Gastroesophageal sphincter (tissue), 4 donors: Measurements from ENCODE around the gene TBC1D20. TPM values are rescaled to one million over a fixed set of nuclear protein-coding genes. Genes with fewer than 3 reads are reported as not detected.
A peak's percentile ranks its signal among the peaks of the same experiment; 100 is the strongest.
"Not testable (repeated sequence)": the region's sequence is repeated elsewhere in the genome, so short reads cannot be mapped to it uniquely, and the experiment has no call there.

Experiments used
- ATAC-seq: fragments of 150-250 bp; one replicate; pipeline ENCODE4 v1.9.1; 2016; ENCODE audit warnings: mild to moderate bottlenecking, moderate library complexity
- H3K27ac ChIP-seq, 4 donors: fragments of 200-600 bp; sonication (generic) in 3 of 4; 1 replicate in 3 of 4; 2 replicates in 1 of 4; pipeline ENCODE4 v1.5.1; 2016 to 2019
- H3K27me3 ChIP-seq: fragments of 200-600 bp; sonication (generic); one replicate; pipeline ENCODE4 v1.5.1; 2019
- H3K36me3 ChIP-seq, 2 donors: fragments of 200-600 bp; sonication (generic); one replicate each; pipeline ENCODE4 v1.5.1; 2019; ENCODE audit warnings: control low read depth in 1 of 2
- H3K4me1 ChIP-seq, 3 donors: fragments of 200-600 bp; sonication (generic); 1 replicate in 2 of 3; 2 replicates in 1 of 3; pipeline ENCODE4 v1.5.1; 2016 to 2019; ENCODE audit warnings: control low read depth in 2 of 3
- H3K4me3 ChIP-seq, 2 donors: fragments of 200-600 bp; sonication (generic); one replicate each; pipeline ENCODE4 v1.5.1; 2019; ENCODE audit warnings: mild to moderate bottlenecking in 1 of 2, moderate library complexity in 1 of 2
- H3K9me3 ChIP-seq, 3 donors: fragments of 200-600 bp; sonication (generic); one replicate each; pipeline ENCODE4 v1.5.1; 2017 to 2019; ENCODE audit warnings: control low read depth in 2 of 3
- EP300 ChIP-seq: sonication (generic); formaldehyde crosslinking; IDR thresholded peaks from one replicate; pipeline ENCODE4 v1.6.1; 2017; ENCODE audit warnings: antibody characterized with exemption, mild to moderate bottlenecking
- POLR2A ChIP-seq, 2 donors: fragments of 450-650 bp; IDR thresholded peaks; one replicate each; pipeline ENCODE4 v1.6.1; 2017; ENCODE audit warnings: antibody characterized with exemption in 2 of 2, mild to moderate bottlenecking in 2 of 2, moderate library complexity in 1 of 2
- POLR2AphosphoS5 ChIP-seq: sonication (generic); formaldehyde crosslinking; IDR thresholded peaks from one replicate; pipeline ENCODE4 v1.6.1; 2017; ENCODE audit warnings: antibody characterized with exemption
- WGBS, 2 donors: methylation state at CpG; one replicate each; pipeline ENCODE4 v1.1.5; 2018; ENCODE audit warnings: low coverage in 1 of 2; 5-methylcytosine and 5-hydroxymethylcytosine counted together
- total RNA-seq, 4 donors: library from RNA; depleted of rRNA; stranded (reverse); fragments of >200 nt; gene quantifications; one replicate each; pipeline ENCODE4 v1.1.0, GENCODE V29; 2016
- TF ChIP-seq, protein P1 (sequence below), 4 experiments: fragments of 200-600 bp in 2 of 4; fragments of 450-650 bp in 2 of 4; sonication (generic) in 1 of 4; IDR thresholded peaks; one replicate each; pipeline ENCODE4 v1.5.1; 2017 to 2019; ENCODE audit warnings: antibody characterized with exemption in 4 of 4, mild to moderate bottlenecking in 2 of 4, moderate library complexity in 2 of 4

The TBC1D20 gene, protein sequence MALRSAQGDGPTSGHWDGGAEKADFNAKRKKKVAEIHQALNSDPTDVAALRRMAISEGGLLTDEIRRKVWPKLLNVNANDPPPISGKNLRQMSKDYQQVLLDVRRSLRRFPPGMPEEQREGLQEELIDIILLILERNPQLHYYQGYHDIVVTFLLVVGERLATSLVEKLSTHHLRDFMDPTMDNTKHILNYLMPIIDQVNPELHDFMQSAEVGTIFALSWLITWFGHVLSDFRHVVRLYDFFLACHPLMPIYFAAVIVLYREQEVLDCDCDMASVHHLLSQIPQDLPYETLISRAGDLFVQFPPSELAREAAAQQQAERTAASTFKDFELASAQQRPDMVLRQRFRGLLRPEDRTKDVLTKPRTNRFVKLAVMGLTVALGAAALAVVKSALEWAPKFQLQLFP
- total RNA-seq: 10 to 100 TPM; 39.6 to 51.2 (median 39.9) TPM

- ATAC-seq: peak; percentile 99
- Histone ChIP-seq H3K4me1 (peaks cover 0 to 47% (median 10%) of the 10 kb centered on the region in 3 donors), H3K9me3 (no peaks in the 10 kb centered on the region), H3K27ac (peak within 1 kb of the TSS; percentile 25 to 98 (median 96)), H3K36me3 (no peaks in the 10 kb centered on the region), H3K4me3 (peak within 1 kb of the TSS; percentile 37 to 89), H3K27me3 (peaks cover 3% of the 10 kb centered on the region)
- TF ChIP-seq POLR2AphosphoS5 (peak; percentile 14), POLR2A (IDR thresholded peaks at IDR 0.05) (peak; percentile 76 to 84), EP300 (no peak)
- TF ChIP-seq, protein P1, sequence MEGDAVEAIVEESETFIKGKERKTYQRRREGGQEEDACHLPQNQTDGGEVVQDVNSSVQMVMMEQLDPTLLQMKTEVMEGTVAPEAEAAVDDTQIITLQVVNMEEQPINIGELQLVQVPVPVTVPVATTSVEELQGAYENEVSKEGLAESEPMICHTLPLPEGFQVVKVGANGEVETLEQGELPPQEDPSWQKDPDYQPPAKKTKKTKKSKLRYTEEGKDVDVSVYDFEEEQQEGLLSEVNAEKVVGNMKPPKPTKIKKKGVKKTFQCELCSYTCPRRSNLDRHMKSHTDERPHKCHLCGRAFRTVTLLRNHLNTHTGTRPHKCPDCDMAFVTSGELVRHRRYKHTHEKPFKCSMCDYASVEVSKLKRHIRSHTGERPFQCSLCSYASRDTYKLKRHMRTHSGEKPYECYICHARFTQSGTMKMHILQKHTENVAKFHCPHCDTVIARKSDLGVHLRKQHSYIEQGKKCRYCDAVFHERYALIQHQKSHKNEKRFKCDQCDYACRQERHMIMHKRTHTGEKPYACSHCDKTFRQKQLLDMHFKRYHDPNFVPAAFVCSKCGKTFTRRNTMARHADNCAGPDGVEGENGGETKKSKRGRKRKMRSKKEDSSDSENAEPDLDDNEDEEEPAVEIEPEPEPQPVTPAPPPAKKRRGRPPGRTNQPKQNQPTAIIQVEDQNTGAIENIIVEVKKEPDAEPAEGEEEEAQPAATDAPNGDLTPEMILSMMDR (IDR thresholded peaks at IDR 0.05): peak in 3 of 4 experiments; percentile 12 to 39 (median 32)
- WGBS, 2 donors: 1 to 2% methylated on average over 6 to 19 of the region's 80 CpGs
These were observed at the start of gene TBC1D20 for GRCh38 chr20:462199-462991. Gene TBC1D20, minus strand, starts transcription at chr20:462533. Its CDS starts 128 bp downstream, at chr20:462405.

DNA sequence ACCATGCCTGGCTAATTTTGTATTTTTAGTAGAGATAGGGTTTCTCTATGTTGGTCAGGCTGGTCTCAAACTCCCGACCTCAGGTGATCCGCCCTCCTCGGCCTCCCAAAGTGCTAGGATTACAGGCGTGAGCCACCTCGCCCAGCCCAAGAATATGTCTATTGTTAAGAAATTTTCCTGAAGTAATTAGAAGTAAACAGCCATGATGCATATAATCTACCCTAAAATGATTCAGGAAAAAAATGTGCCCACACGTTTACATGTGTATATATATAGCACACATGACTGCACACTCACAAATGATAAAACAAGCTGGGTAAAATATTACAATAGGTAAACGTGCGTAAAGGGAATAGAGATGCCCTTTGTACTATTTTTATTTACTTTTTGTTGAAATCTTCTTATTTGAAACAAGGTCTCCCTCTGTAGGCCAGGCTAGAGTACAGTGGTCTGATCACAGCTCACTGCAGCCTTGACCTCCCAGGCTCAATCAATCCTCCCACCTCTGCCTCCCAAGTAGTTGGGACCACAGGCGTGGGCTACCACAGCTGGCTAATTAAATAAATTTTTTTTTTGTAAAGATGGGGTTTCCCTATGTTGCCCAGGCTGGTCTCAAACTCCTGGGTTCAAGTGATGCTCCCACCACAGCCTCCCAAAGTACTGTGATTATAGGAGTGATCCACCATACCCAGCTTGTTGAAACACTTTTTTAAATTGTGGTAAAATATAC, 48.2 kb upstream of the TBC1D20 start:
- peaks cover 0 to 54% (median 3%) of the 10 kb centered on the region in 3 donors for H3K4me1 ChIP-seq
- not testable (repeated sequence) for H3K27me3 ChIP-seq, H3K27ac ChIP-seq, H3K4me3 ChIP-seq, H3K9me3 ChIP-seq, ATAC-seq
- peaks cover 5 to 21% of the 10 kb centered on the region in 2 donors for H3K36me3 ChIP-seq
- 81 to 87% methylated on average over 8 to 9 of the region's 9 CpGs for WGBS, 2 donors

- 17 to 37% methylated on average over 1 to 3 of the region's 6 CpGs for WGBS, 2 donors
- H3K36me3 ChIP-seq: peaks cover 11 to 37% of the 10 kb centered on the region in 2 donors
- not testable (repeated sequence) for H3K27ac ChIP-seq, H3K9me3 ChIP-seq, ATAC-seq, H3K4me3 ChIP-seq, H3K27me3 ChIP-seq
- H3K4me1 ChIP-seq: peaks cover 0 to 39% (median 3%) of the 10 kb centered on the region in 3 donors
These were observed 46.0 kb upstream of the TBC1D20 start for GRCh38 chr20:508364-508787.

GRCh38 chr20:507761-508332, 45.5 kb upstream of the TBC1D20 start:
- Histone ChIP-seq H3K9me3 (no peaks in the 10 kb centered on the region), H3K27ac (no peak overlapping the region), H3K27me3 (no peaks in the 10 kb centered on the region), H3K4me1 (peaks cover 0 to 34% (median 3%) of the 10 kb centered on the region in 3 donors), H3K36me3 (peaks cover 14 to 42% of the 10 kb centered on the region in 2 donors), H3K4me3 (no peak overlapping the region)
- 74 to 78% methylated on average over 7 of the region's 7 CpGs for WGBS, 2 donors
- ATAC-seq: no peak
- TF ChIP-seq POLR2AphosphoS5: no peak
- no peak for TF ChIP-seq POLR2A (IDR thresholded peaks at IDR 0.05)
- TF ChIP-seq, protein P1 (IDR thresholded peaks at IDR 0.05): no peak
- TF ChIP-seq EP300: no peak

DNA sequence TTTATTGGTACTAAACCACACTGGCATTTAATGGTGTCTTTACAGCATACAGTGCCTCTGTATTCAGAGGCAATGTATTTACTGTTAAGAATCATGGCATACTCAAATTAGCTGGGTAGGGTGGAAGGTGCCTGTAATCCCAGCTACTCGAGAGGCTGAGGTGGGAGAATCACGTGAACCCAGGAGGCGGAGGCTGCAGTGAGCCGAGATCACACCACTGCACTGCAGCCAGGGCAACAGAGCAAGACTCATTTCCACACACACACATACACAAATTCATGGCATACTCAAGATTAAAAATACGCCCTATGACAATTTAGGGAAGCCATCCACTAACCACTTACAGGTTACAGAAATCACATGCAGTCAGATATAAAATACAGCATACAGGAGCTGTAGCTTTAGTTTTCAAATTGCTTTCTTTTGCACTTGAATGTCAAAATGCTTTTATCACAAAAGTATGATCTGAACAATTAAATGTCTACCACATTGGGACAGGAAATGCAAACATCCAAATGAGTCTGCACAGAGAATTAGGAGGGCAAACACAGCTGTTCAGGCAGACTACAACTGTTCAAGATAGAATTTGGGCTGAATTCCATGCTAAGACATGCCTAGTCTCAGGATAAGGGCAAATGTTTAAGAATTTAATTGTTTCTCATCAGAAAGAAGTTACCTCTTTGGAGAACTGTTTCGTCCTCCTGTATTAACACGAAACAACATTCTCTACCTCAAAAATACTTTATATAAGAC, 44.8 kb upstream of the TBC1D20 start:
- Histone ChIP-seq H3K4me3 (no peak overlapping the region), H3K27ac (no peak overlapping the region), H3K9me3 (no peaks in the 10 kb centered on the region), H3K27me3 (no peaks in the 10 kb centered on the region), H3K4me1 (peaks cover 0 to 28% (median 3%) of the 10 kb centered on the region in 3 donors), H3K36me3 (peaks cover 14 to 49% of the 10 kb centered on the region in 2 donors)
- WGBS, 2 donors: 85 to 97% methylated on average over 5 to 6 of the region's 7 CpGs
- TF ChIP-seq POLR2A (IDR thresholded peaks at IDR 0.05) (no peak), POLR2AphosphoS5 (no peak), EP300 (no peak)
- TF ChIP-seq, protein P1 (IDR thresholded peaks at IDR 0.05): no peak
- ATAC-seq: no peak
